Measurements from ENCODE around the gene RNF144A.

DNA sequence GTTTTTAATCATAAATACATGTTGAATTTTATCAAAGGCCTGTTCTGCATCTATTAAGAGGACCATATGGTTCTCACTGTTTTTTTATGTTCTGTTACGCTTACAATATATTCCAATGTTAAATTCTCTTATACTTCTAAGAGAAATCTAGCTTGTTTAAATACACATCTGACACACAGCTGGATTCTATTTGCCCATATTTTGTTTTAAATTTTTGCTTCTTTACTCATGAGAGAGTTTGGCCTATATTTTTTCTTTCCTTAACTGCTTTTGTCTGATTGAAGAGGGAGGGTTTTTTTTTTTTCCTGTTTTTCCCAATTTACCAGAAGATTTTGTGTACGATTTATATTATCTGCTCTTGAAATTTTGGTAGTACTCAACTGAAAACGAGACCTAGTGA, 34.9 kb downstream of the RNF144A start:
- TF ChIP-seq, protein P1, sequence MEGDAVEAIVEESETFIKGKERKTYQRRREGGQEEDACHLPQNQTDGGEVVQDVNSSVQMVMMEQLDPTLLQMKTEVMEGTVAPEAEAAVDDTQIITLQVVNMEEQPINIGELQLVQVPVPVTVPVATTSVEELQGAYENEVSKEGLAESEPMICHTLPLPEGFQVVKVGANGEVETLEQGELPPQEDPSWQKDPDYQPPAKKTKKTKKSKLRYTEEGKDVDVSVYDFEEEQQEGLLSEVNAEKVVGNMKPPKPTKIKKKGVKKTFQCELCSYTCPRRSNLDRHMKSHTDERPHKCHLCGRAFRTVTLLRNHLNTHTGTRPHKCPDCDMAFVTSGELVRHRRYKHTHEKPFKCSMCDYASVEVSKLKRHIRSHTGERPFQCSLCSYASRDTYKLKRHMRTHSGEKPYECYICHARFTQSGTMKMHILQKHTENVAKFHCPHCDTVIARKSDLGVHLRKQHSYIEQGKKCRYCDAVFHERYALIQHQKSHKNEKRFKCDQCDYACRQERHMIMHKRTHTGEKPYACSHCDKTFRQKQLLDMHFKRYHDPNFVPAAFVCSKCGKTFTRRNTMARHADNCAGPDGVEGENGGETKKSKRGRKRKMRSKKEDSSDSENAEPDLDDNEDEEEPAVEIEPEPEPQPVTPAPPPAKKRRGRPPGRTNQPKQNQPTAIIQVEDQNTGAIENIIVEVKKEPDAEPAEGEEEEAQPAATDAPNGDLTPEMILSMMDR (IDR thresholded peaks at IDR 0.05 in 8 of 11, conservative IDR thresholded peaks at IDR 0.05 in 3 of 11) = no peak
- TF ChIP-seq POLR2A (IDR thresholded peaks at IDR 0.05) (no peak), POLR2AphosphoS5 (IDR thresholded peaks at IDR 0.05) (no peak)
